GM19239 (cell line): Measurements from ENCODE around the gene SS18L1.

Experiments used
- DNase-seq: peaks from one replicate; pipeline ENCODE4 v3.0.0; 2011; ENCODE audit warnings: low spot score; ENCODE audit not compliant: insufficient read length
- FAIRE-seq: peaks from 2 replicates; lab custom pipeline; 2011; peaks lifted over from hg19 to GRCh38; lab: Jason Lieb, UNC

SS18L1 gene

DNA sequence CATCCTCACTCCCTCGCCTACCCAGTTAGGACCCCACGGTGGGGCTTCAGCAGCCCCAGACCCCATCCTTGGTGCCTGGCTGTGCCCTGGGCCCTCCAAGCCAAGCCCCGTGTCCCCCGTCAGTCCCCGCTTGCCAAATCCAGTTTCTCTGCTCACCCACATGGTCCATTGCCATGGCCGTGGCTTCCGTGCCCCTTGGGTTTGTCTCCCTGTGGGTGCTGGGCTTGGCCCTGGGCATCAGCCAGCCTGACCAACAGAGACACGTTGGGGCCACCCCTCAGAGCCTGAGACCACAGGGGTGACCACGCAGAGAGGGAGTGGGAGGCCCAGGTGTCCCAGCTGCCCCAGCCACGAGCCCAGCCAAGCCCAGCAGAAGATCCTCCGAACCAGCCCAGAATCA lies 7.7 kb downstream of the SS18L1 start:
- FAIRE-seq, result no peak

GRCh38 chr20:62151835-62152364 lies 8.3 kb downstream of the SS18L1 start:
- no peak for FAIRE-seq
- DNase-seq, result no peak

More for the DNA sequence above, 7.7 kb downstream of the SS18L1 start:
- no peak for DNase-seq

DNA sequence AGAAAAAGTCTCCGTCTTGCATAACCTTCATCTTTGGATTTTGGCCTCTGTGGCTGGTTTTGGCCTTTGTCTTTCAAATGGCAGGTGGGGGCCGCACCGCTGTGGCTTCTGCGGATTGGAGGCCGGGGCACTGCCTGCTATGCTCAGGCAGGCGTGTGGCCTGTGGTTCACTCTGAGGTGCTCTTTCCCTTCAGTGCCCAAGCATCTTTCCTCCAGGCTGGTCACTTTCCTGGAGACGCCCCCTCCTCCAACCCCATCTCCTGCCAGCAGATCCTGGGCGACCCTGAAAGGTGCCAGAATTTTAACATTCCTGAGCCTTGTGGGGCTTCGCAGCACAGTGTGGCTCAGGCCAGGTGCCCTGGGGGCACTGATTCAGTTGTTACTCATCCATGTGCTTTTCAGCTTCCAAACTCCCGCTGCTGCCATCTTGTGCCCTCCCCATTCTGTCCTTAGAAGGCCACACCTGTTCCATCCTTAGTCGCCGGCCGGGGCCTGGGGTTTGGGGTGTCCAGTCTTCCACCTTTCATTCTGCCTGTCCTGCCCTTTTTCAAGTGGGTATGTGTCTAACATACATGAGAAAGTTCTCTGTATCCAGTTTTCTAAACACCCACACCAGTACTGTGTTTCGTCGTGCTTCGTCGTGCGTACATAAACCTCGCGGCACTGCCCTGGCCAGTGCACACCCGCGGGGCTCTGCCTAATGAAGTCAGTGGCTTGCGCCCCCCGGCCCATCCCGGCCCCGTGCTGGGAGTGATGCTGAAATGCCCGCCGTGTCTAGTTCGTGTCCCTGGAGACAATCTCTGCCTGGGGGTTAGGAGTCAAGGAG lies 12.1 kb downstream of the SS18L1 start:
- DNase-seq, result no peak
- no peak for FAIRE-seq

- FAIRE-seq, result no peak
- DNase-seq, result no peak
These were observed 12.6 kb downstream of the SS18L1 start for GRCh38 chr20:62156254-62156556.

GRCh38 chr20:62156592-62157386 lies 13.2 kb downstream of the SS18L1 start:
- DNase-seq (peak; percentile 93), FAIRE-seq (no peak)

- no peak for FAIRE-seq
- DNase-seq, result no peak
These were observed 14.0 kb downstream of the SS18L1 start for GRCh38 chr20:62157387-62158087.

DNA sequence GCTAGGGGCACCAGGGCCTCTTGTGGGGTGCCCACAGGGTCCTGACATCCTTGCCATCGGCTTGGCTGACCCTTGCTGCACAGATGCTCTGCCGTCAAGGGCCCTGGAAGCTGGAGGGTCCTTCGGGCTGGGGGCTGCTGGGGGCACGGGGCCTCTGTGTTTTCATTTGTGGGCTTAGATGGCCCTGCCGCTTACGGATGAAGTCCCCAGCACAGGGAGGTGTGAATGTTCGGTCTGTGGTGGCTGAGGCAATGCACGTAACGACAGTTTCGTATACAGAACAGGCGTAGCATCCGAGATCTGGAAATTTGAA lies 14.5 kb downstream of the SS18L1 start:
- FAIRE-seq, result no peak
- DNase-seq, result no peak

- FAIRE-seq, result no peak
- DNase-seq, result no peak
These were observed 15.0 kb downstream of the SS18L1 start for GRCh38 chr20:62158541-62158940.

DNA sequence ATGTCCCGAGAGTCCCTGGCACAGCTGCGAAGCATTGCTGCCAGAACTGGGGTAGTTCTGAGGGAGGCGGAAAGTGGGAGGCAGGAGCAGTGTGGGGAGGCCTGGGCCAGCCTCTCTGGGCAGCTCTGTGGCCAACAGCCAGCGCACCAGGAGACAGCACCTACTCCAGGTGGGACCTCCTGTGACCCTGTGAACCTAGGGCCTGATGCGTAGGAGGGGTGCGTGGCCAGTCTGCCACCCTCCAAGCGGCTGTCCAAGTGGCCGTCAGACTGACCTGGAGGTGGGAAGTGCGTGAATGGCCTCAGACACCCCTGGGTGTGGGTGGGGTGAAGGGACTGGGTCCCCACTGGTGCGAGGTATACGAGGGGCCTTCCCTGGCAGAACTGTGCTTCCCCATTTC lies 15.5 kb downstream of the SS18L1 start:
- no peak for DNase-seq
- no peak for FAIRE-seq

DNA sequence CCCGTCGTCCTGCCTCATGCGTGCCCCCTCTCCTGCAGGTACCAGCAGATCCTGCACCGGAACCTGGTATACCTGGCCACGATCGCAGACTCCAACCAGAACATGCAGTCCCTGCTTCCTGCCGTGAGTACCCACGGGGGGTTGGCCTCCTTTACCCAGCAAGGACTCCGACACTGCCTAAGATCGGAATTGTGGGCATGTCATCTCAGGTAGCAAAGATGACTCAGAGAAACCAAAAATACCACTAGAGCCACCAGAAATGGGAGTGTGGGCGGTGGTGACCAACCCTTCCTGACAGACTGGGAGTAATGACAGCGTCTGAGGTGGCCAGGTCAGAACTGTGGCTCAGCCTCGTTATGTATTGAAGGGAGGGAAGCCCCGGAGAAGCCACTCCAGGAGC lies 16.3 kb downstream of the SS18L1 start:
- no peak for DNase-seq
- no peak for FAIRE-seq

- no peak for DNase-seq
- no peak for FAIRE-seq
These were observed 16.7 kb downstream of the SS18L1 start for GRCh38 chr20:62160253-62160652.

- FAIRE-seq, result no peak
- no peak for DNase-seq
These were observed 17.3 kb downstream of the SS18L1 start for GRCh38 chr20:62160876-62161275.

DNA sequence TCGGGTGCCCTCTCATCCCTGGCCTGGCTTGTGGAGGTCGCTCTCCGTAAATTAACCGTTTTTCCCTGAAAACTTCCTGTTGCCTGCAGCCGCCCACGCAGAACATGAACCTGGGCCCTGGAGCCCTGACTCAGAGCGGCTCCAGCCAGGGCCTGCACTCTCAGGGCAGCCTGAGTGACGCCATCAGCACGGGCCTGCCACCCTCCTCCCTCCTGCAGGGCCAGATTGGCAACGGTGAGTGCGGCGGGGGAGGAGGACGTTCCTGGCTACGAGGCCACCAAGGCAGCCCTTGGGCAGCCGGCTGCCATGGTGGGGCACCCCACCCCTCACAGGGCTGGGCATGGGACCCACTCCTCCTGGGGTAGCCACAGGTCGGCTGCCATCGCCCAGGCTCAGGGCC lies 17.8 kb downstream of the SS18L1 start:
- FAIRE-seq, result no peak
- DNase-seq, result no peak

- no peak for FAIRE-seq
- DNase-seq, result no peak
These were observed 19.4 kb downstream of the SS18L1 start for GRCh38 chr20:62162765-62163484.

DNA sequence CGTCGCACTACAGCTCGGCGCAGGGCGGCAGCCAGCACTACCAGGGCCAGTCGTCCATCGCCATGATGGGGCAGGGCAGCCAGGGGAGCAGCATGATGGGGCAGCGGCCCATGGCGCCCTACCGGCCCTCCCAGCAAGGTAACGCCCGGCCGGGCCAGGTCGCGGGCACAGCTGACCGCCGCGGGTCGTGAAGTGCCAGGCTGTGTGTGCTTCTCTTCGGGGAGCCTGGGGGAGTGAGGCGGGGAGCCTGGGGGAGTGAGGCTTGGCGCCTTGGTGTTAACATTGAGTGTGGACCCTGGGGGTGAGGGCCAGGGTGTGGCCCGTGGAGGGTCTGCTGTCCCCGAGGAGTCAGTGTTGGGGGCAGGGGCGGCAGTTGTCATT lies 19.9 kb downstream of the SS18L1 start:
- DNase-seq, result no peak
- no peak for FAIRE-seq

- DNase-seq (no peak), FAIRE-seq (no peak)
These were observed 20.6 kb downstream of the SS18L1 start for GRCh38 chr20:62163986-62164762.

GRCh38 chr20:62164879-62165761 lies 21.6 kb downstream of the SS18L1 start:
- DNase-seq, result no peak
- no peak for FAIRE-seq

DNA sequence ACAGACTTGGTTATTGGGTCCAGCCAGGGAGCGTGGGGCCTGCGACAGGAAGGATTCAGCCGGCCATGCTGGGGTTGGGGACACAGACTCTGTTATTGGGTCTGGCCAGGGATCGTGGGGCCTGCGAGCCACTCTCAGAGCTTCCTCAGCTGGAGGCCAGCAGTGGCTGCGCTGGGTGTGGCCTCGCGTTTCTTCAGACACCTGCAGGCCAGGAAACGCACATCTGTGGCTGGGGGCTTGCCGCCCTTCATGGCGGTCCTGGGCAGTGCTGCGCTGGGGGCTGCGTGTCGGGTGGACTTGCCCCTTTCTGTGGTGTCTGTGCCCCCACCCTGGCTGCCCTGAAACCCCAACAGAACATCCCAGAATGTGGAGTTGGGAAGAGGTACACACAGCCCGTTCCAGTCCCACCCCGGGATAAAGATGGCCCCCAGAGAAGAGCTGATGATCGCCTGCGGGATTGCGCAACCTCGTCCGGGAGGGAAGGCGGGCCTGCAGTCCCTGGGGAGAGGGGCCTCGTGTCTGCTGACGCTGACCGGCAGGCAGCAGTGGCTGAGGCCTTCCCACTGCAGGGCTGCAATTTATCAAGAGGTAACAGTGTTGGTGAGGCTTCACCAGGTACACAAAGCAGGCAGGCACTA lies 22.3 kb downstream of the SS18L1 start:
- no peak for DNase-seq
- no peak for FAIRE-seq
